HG03558 (cell line): Measurements from ENCODE around the gene ZDHHC24.

ENCODE experiments used
- ATAC-seq: cut with Tn5 transposase; IDR thresholded peaks from one replicate; pipeline ENCODE4 v1.9.1; 2021; ENCODE audit warnings: moderate number of reproducible peaks; ENCODE audit not compliant: unreplicated experiment; ENCODE audit errors: extremely low read depth

The ZDHHC24 gene

GRCh38 chr11:66567787-66568123, 21.9 kb upstream of the ZDHHC24 start:
- no peak for ATAC-seq

GRCh38 chr11:66566221-66566620, 20.4 kb upstream of the ZDHHC24 start:
- ATAC-seq = no peak

GRCh38 chr11:66564984-66565383, 19.1 kb upstream of the ZDHHC24 start:
- ATAC-seq = no peak

GRCh38 chr11:66564538-66564937, 18.7 kb upstream of the ZDHHC24 start:
- no peak for ATAC-seq

GRCh38 chr11:66563832-66564231, 18.0 kb upstream of the ZDHHC24 start:
- ATAC-seq = no peak

- ATAC-seq = no peak
Measured at GRCh38 chr11:66562907-66563583, 17.2 kb upstream of the ZDHHC24 start.

- ATAC-seq = no peak
Measured at GRCh38 chr11:66562275-66562674, 16.4 kb upstream of the ZDHHC24 start.

- ATAC-seq = no peak
Measured at GRCh38 chr11:66561975-66562248, 16.1 kb upstream of the ZDHHC24 start.

- ATAC-seq = no peak
Measured at GRCh38 chr11:66561178-66561974, 15.5 kb upstream of the ZDHHC24 start.

GRCh38 chr11:66559866-66560676, 14.2 kb upstream of the ZDHHC24 start:
- no peak for ATAC-seq

- ATAC-seq = no peak
Measured at GRCh38 chr11:66559142-66559865, 13.5 kb upstream of the ZDHHC24 start.

- no peak for ATAC-seq
Measured at GRCh38 chr11:66557733-66558326, 12.0 kb upstream of the ZDHHC24 start.

- ATAC-seq = no peak
Measured at GRCh38 chr11:66556086-66556485, 10.2 kb upstream of the ZDHHC24 start.

- ATAC-seq = no peak
Measured at GRCh38 chr11:66555416-66555815, 9.6 kb upstream of the ZDHHC24 start.

- no peak for ATAC-seq
Measured at GRCh38 chr11:66554602-66555001, 8.8 kb upstream of the ZDHHC24 start.

GRCh38 chr11:66550887-66551286, 5.0 kb upstream of the ZDHHC24 start:
- no peak for ATAC-seq

- ATAC-seq = no peak
Measured at GRCh38 chr11:66549696-66550095, 3.8 kb upstream of the ZDHHC24 start.

GRCh38 chr11:66548774-66549630, 3.2 kb upstream of the ZDHHC24 start:
- ATAC-seq = no peak

GRCh38 chr11:66548041-66548440, 2.2 kb upstream of the ZDHHC24 start:
- ATAC-seq = no peak

- ATAC-seq = no peak
Measured at GRCh38 chr11:66547662-66548009, 1.8 kb upstream of the ZDHHC24 start.
